ENCODE results near the gene CPXM1.

- TF ChIP-seq POLR2AphosphoS5 (IDR thresholded peaks at IDR 0.05; ENCODE audit: low read depth, low read length), result no peak
- TF ChIP-seq, protein P1, sequence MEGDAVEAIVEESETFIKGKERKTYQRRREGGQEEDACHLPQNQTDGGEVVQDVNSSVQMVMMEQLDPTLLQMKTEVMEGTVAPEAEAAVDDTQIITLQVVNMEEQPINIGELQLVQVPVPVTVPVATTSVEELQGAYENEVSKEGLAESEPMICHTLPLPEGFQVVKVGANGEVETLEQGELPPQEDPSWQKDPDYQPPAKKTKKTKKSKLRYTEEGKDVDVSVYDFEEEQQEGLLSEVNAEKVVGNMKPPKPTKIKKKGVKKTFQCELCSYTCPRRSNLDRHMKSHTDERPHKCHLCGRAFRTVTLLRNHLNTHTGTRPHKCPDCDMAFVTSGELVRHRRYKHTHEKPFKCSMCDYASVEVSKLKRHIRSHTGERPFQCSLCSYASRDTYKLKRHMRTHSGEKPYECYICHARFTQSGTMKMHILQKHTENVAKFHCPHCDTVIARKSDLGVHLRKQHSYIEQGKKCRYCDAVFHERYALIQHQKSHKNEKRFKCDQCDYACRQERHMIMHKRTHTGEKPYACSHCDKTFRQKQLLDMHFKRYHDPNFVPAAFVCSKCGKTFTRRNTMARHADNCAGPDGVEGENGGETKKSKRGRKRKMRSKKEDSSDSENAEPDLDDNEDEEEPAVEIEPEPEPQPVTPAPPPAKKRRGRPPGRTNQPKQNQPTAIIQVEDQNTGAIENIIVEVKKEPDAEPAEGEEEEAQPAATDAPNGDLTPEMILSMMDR (IDR thresholded peaks at IDR 0.05 in 2 of 3, conservative IDR thresholded peaks at IDR 0.05 in 1 of 3; ENCODE audit: borderline replicate concordance in 1 of 3, insufficient read depth in 1 of 3, low read depth in 2 of 3, low read length in 2 of 3), result no peak
- no peak for TF ChIP-seq ELF1 (IDR thresholded peaks at IDR 0.05; ENCODE audit: borderline replicate concordance, low read depth)
- TF ChIP-seq, protein P2, sequence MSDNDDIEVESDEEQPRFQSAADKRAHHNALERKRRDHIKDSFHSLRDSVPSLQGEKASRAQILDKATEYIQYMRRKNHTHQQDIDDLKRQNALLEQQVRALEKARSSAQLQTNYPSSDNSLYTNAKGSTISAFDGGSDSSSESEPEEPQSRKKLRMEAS (IDR thresholded peaks at IDR 0.05), result no peak
- no peak for TF ChIP-seq ZNF274 (IDR thresholded peaks at IDR 0.05; ENCODE audit: low read depth, low read length)
- no peak for TF ChIP-seq YY1 (IDR thresholded peaks at IDR 0.05; ENCODE audit: extremely low read depth, insufficient replicate concordance, low read depth, low read length)
- TF ChIP-seq ATF3 (IDR thresholded peaks at IDR 0.05), result no peak
- no peak for TF ChIP-seq JUND (IDR thresholded peaks at IDR 0.05)
- TF ChIP-seq POLR2A (IDR thresholded peaks at IDR 0.05; ENCODE audit: borderline replicate concordance, extremely low read depth, insufficient read depth, insufficient read length), result no peak
- TF ChIP-seq EZH2phosphoT487 (IDR thresholded peaks at IDR 0.05; ENCODE audit: borderline replicate concordance), result no peak
- TF ChIP-seq, protein P3, sequence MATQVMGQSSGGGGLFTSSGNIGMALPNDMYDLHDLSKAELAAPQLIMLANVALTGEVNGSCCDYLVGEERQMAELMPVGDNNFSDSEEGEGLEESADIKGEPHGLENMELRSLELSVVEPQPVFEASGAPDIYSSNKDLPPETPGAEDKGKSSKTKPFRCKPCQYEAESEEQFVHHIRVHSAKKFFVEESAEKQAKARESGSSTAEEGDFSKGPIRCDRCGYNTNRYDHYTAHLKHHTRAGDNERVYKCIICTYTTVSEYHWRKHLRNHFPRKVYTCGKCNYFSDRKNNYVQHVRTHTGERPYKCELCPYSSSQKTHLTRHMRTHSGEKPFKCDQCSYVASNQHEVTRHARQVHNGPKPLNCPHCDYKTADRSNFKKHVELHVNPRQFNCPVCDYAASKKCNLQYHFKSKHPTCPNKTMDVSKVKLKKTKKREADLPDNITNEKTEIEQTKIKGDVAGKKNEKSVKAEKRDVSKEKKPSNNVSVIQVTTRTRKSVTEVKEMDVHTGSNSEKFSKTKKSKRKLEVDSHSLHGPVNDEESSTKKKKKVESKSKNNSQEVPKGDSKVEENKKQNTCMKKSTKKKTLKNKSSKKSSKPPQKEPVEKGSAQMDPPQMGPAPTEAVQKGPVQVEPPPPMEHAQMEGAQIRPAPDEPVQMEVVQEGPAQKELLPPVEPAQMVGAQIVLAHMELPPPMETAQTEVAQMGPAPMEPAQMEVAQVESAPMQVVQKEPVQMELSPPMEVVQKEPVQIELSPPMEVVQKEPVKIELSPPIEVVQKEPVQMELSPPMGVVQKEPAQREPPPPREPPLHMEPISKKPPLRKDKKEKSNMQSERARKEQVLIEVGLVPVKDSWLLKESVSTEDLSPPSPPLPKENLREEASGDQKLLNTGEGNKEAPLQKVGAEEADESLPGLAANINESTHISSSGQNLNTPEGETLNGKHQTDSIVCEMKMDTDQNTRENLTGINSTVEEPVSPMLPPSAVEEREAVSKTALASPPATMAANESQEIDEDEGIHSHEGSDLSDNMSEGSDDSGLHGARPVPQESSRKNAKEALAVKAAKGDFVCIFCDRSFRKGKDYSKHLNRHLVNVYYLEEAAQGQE (IDR thresholded peaks at IDR 0.05; ENCODE audit: low read depth), result no peak
These were observed 46.0 kb downstream of the CPXM1 start for GRCh38 chr20:2754424-2754823.
